HepG2 (cell line): Measurements from ENCODE around the gene SRRM2. TPM values are rescaled to one million over a fixed set of nuclear protein-coding genes. Genes with fewer than 3 reads are reported as not detected.

ENCODE experiments used
- AKAP8 ChIP-seq: sonication (generic); formaldehyde crosslinking; IDR thresholded peaks from 2 replicates; pipeline ENCODE4 v1.5.1; 2020; ENCODE audit warnings: mild to moderate bottlenecking, missing genetic modification reagents
- CBX5 ChIP-seq: sonication (generic); formaldehyde crosslinking; IDR thresholded peaks from 2 replicates; pipeline ENCODE4 v1.4.0; 2020; ENCODE audit warnings: missing genetic modification reagents, borderline replicate concordance
- HNF4G ChIP-seq, 2 experiments: sonication (generic) in 1 of 2; formaldehyde crosslinking in 1 of 2; IDR thresholded peaks; 2 replicates each; pipeline versions ENCODE4 v1.4.0 to v1.6.1; 2011 to 2020; ENCODE audit warnings: borderline replicate concordance in 2 of 2, low read depth in 2 of 2, mild to moderate bottlenecking in 2 of 2, low read length in 1 of 2, missing genetic modification reagents in 1 of 2, moderate library complexity in 1 of 2
- KLF13 ChIP-seq: sonication (generic); formaldehyde crosslinking; IDR thresholded peaks from 2 replicates; pipeline ENCODE4 v1.4.0; 2020; ENCODE audit warnings: mild to moderate bottlenecking, missing genetic modification reagents
- KLF15 ChIP-seq: sonication (generic); formaldehyde crosslinking; IDR thresholded peaks from 2 replicates; pipeline ENCODE4 v1.8.1; 2023; ENCODE audit warnings: borderline replicate concordance, mild to moderate bottlenecking, inconsistent platforms, missing genetic modification reagents, mixed read lengths
- MBD4 ChIP-seq: IDR thresholded peaks from 2 replicates; pipeline ENCODE4 v1.6.1; 2012; ENCODE audit warnings: low read length, inconsistent platforms, borderline replicate concordance
- MEIS2 ChIP-seq: sonication (generic); formaldehyde crosslinking; IDR thresholded peaks from 2 replicates; pipeline ENCODE4 v1.9.0; 2021; ENCODE audit warnings: mild to moderate bottlenecking, missing genetic modification reagents
- PAF1 ChIP-seq: IDR thresholded peaks from 2 replicates; pipeline ENCODE4 v1.6.1; 2016; ENCODE audit warnings: missing genetic modification reagents, missing compliant biosample characterization
- PLRG1 ChIP-seq: fragments of 450-650 bp; conservative IDR thresholded peaks from 2 replicates; pipeline ENCODE4 v1.6.1; 2016
- RCOR2 ChIP-seq: IDR thresholded peaks from 2 replicates; pipeline ENCODE4 v1.6.1; 2016; ENCODE audit warnings: missing biosample characterization, missing genetic modification reagents
- SP5 ChIP-seq: IDR thresholded peaks from 2 replicates; pipeline ENCODE4 v1.6.1; 2016; ENCODE audit warnings: low read depth, borderline replicate concordance
- TBX2 ChIP-seq: sonication (generic); formaldehyde crosslinking; IDR thresholded peaks from 2 replicates; pipeline ENCODE4 v1.5.0; 2020; ENCODE audit warnings: missing genetic modification reagents, mild to moderate bottlenecking, borderline replicate concordance
- ZNF230 ChIP-seq: sonication (generic); formaldehyde crosslinking; IDR thresholded peaks from 2 replicates; pipeline ENCODE4 v1.4.0; 2020; ENCODE audit warnings: mild to moderate bottlenecking, missing genetic modification reagents
- ZNF333 ChIP-seq: sonication (generic); formaldehyde crosslinking; IDR thresholded peaks from 2 replicates; pipeline ENCODE4 v1.4.0; 2020; ENCODE audit warnings: mild to moderate bottlenecking, missing genetic modification reagents, borderline replicate concordance
- ZNF547 ChIP-seq: sonication (generic); formaldehyde crosslinking; IDR thresholded peaks from 2 replicates; pipeline ENCODE4 v1.5.1; 2020; ENCODE audit warnings: mild to moderate bottlenecking, missing genetic modification reagents
- ZNF572 ChIP-seq: sonication (generic); formaldehyde crosslinking; IDR thresholded peaks from 2 replicates; pipeline ENCODE4 v1.5.1; 2020; ENCODE audit warnings: mild to moderate bottlenecking, missing genetic modification reagents
- ZNF607 ChIP-seq: sonication (generic); formaldehyde crosslinking; IDR thresholded peaks from 2 replicates; pipeline ENCODE4 v1.5.1; 2020; ENCODE audit warnings: missing genetic modification reagents, mild to moderate bottlenecking, borderline replicate concordance
- polyA plus RNA-seq, 8 experiments: library from polyadenylated mRNA; depleted of rRNA in 3 of 8; stranded (reverse) in 7 of 8; unstranded in 1 of 8; fragments of >200 nt; fragmentation: Illumina TruSeq in 4 of 8; extraction: Trizol in 4 of 8; gene quantifications; 2 replicates each; pipeline versions ENCODE4 v1.2.1 to v1.2.3, GENCODE V29; 2011 to 2016; ENCODE audit warnings: low read depth in 4 of 8, missing spikeins in 1 of 8, mixed read lengths in 1 of 8; ENCODE audit not compliant: insufficient read depth in 1 of 8
- total RNA-seq, 5 experiments: library from RNA; depleted of rRNA; stranded (reverse); fragments of >200 nt; fragmentation: Illumina TruSeq; extraction: Trizol; gene quantifications; 2 replicates each; pipeline ENCODE4 v1.2.3, GENCODE V29; 2016; ENCODE audit warnings: low read depth in 1 of 5
- TF ChIP-seq, protein P1 (sequence below): sonication (generic); formaldehyde crosslinking; IDR thresholded peaks from 2 replicates; pipeline ENCODE4 v1.4.0; 2020; ENCODE audit warnings: missing genetic modification reagents
- TF ChIP-seq, protein P2 (sequence below): sonication (generic); formaldehyde crosslinking; IDR thresholded peaks from 2 replicates; pipeline ENCODE4 v1.4.0; 2020; ENCODE audit warnings: low read depth, mild to moderate bottlenecking, missing genetic modification reagents
- TF ChIP-seq, protein P3 (sequence below): sonication (generic); formaldehyde crosslinking; IDR thresholded peaks from 2 replicates; pipeline ENCODE4 v1.8.1; 2023; ENCODE audit warnings: mild to moderate bottlenecking, missing genetic modification reagents, borderline replicate concordance
- TF ChIP-seq, protein P4 (sequence below): sonication (generic); formaldehyde crosslinking; IDR thresholded peaks from 2 replicates; pipeline ENCODE4 v1.4.0; 2020; ENCODE audit warnings: missing genetic modification reagents
- TF ChIP-seq, protein P5 (sequence below): sonication (generic); formaldehyde crosslinking; IDR thresholded peaks from 2 replicates; pipeline ENCODE4 v1.5.0; 2020; ENCODE audit warnings: mild to moderate bottlenecking, missing genetic modification reagents

The SRRM2 gene
- total and polyA plus RNA-seq, 2 of the 13 experiments (the other 11 are each of a cell fraction or from before 2014, with no cell fraction given), result 50.4 to 112 TPM

DNA sequence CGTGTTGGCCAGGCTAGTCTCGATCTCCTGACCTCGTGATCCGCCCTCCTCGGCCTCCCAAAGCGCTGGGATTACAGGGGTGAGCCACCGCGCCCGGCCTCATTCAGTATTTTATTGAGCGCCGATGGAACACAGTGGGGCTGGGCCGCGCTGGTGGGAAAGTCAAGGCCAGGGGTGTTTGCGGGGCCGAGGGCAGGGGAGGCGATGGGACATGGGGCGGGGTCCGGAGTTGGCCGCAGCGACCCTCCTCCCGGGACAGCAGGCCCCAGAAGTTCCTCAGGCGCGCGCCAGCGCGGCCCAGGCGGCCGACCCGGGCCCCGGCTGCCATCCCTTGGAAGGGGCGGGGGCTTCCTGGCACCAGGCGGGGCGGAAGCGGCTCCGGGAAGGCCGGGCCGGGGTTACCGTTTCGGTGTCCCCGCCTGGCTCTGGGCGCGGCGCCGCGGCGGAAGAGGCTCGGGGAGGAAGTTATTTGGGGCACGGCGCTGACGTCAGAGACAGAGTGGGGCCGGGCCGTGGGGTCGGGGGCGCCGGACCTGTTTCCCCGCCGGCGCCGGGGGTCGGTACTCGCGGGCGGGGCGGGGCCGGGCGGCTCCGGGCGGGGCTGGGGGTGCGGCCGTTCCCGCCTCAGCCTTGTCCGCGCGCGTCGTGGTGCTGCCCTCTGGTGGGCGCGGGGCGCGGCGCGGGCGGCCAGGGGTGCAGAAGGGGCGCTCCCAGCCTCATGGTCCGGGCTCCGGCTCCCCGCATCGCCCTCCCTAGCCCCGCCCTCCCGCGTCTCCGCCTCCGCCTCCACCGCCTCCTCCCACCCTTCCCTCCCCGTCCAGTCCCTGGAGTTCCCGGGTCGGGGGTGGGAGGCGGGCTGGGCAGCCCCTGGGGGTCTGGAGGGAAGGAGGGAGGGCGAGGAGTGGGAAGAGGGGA is 31.5 kb upstream of the SRRM2 start (continued):
- TF ChIP-seq, protein P1, sequence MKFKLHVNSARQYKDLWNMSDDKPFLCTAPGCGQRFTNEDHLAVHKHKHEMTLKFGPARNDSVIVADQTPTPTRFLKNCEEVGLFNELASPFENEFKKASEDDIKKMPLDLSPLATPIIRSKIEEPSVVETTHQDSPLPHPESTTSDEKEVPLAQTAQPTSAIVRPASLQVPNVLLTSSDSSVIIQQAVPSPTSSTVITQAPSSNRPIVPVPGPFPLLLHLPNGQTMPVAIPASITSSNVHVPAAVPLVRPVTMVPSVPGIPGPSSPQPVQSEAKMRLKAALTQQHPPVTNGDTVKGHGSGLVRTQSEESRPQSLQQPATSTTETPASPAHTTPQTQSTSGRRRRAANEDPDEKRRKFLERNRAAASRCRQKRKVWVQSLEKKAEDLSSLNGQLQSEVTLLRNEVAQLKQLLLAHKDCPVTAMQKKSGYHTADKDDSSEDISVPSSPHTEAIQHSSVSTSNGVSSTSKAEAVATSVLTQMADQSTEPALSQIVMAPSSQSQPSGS (CRISPR knock-in tag), result peak; percentile 93
- TF ChIP-seq SP5 (CRISPR knock-in tag) (0 out of 2 replicates have a peak, but pooled peaks have one; percentile 7), PAF1 (CRISPR knock-in tag) (no peak), TBX2 (CRISPR knock-in tag) (peak; percentile 46; the same call in 1 of the 2 replicates), ZNF230 (CRISPR knock-in tag) (no peak), AKAP8 (CRISPR knock-in tag) (no peak), ZNF572 (CRISPR knock-in tag) (no peak), ZNF607 (CRISPR knock-in tag) (peak; percentile 40; the same call in 1 of the 2 replicates), KLF13 (no peak), MBD4 (no peak), KLF15 (CRISPR knock-in tag) (no peak), MEIS2 (CRISPR knock-in tag) (no peak), RCOR2 (no peak), CBX5 (CRISPR knock-in tag) (no peak), ZNF333 (no peak), PLRG1 (no peak), ZNF547 (CRISPR knock-in tag) (no peak; the same call in 1 of the 2 replicates), HNF4G (IDR thresholded peaks at IDR 0.05; ENCODE audit: borderline replicate concordance, low read depth, low read length) (peak; percentile 12; the same call in 1 of the 2 replicates), HNF4G (CRISPR knock-in tag; IDR thresholded peaks at IDR 0.05; ENCODE audit: borderline replicate concordance, low read depth) (no peak)
- TF ChIP-seq, protein P2, sequence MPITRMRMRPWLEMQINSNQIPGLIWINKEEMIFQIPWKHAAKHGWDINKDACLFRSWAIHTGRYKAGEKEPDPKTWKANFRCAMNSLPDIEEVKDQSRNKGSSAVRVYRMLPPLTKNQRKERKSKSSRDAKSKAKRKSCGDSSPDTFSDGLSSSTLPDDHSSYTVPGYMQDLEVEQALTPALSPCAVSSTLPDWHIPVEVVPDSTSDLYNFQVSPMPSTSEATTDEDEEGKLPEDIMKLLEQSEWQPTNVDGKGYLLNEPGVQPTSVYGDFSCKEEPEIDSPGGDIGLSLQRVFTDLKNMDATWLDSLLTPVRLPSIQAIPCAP (CRISPR knock-in tag), result no peak
- TF ChIP-seq, protein P3, sequence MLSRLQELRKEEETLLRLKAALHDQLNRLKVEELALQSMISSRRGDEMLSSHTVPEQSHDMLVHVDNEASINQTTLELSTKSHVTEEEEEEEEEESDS (CRISPR knock-in tag), result no peak
- TF ChIP-seq, protein P4, sequence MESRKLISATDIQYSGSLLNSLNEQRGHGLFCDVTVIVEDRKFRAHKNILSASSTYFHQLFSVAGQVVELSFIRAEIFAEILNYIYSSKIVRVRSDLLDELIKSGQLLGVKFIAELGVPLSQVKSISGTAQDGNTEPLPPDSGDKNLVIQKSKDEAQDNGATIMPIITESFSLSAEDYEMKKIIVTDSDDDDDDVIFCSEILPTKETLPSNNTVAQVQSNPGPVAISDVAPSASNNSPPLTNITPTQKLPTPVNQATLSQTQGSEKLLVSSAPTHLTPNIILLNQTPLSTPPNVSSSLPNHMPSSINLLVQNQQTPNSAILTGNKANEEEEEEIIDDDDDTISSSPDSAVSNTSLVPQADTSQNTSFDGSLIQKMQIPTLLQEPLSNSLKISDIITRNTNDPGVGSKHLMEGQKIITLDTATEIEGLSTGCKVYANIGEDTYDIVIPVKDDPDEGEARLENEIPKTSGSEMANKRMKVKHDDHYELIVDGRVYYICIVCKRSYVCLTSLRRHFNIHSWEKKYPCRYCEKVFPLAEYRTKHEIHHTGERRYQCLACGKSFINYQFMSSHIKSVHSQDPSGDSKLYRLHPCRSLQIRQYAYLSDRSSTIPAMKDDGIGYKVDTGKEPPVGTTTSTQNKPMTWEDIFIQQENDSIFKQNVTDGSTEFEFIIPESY (CRISPR knock-in tag), result no peak
- TF ChIP-seq, protein P5, sequence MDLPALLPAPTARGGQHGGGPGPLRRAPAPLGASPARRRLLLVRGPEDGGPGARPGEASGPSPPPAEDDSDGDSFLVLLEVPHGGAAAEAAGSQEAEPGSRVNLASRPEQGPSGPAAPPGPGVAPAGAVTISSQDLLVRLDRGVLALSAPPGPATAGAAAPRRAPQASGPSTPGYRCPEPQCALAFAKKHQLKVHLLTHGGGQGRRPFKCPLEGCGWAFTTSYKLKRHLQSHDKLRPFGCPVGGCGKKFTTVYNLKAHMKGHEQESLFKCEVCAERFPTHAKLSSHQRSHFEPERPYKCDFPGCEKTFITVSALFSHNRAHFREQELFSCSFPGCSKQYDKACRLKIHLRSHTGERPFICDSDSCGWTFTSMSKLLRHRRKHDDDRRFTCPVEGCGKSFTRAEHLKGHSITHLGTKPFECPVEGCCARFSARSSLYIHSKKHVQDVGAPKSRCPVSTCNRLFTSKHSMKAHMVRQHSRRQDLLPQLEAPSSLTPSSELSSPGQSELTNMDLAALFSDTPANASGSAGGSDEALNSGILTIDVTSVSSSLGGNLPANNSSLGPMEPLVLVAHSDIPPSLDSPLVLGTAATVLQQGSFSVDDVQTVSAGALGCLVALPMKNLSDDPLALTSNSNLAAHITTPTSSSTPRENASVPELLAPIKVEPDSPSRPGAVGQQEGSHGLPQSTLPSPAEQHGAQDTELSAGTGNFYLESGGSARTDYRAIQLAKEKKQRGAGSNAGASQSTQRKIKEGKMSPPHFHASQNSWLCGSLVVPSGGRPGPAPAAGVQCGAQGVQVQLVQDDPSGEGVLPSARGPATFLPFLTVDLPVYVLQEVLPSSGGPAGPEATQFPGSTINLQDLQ (CRISPR knock-in tag), result no peak
